H9 (cell line): ENCODE measurements around the gene SULF2. TPM values are rescaled to one million over a fixed set of nuclear protein-coding genes. Genes with fewer than 3 reads are reported as not detected.

Source experiments
- DNase-seq: peaks from one replicate; pipeline ENCODE4 v3.0.0-alpha.2; 2017
- H2AFZ ChIP-seq: one replicate; pipeline ENCODE4 v1.6.1; 2013; ENCODE audit warnings: mild to moderate bottlenecking, low read length, control low read depth, moderate library complexity
- H2AK5ac ChIP-seq: 2 replicates; pipeline ENCODE4 v1.6.1; 2013; ENCODE audit warnings: low read length, control low read depth, mixed read lengths; ENCODE audit not compliant: insufficient read length
- H2BK120ac ChIP-seq: one replicate; pipeline ENCODE4 v1.6.1; 2013; ENCODE audit warnings: low read depth, mild to moderate bottlenecking, low read length, control low read depth, inconsistent platforms; ENCODE audit not compliant: poor library complexity, severe bottlenecking
- H2BK12ac ChIP-seq: 2 replicates; pipeline ENCODE4 v1.6.1; 2013; ENCODE audit warnings: low read length, control low read depth, mixed read lengths, low read depth; ENCODE audit not compliant: insufficient read length
- H2BK15ac ChIP-seq: 2 replicates; pipeline ENCODE4 v1.6.1; 2013; ENCODE audit warnings: low read depth, low read length, control low read depth
- H2BK20ac ChIP-seq: one replicate; pipeline ENCODE4 v1.6.1; 2013; ENCODE audit warnings: low read depth, mild to moderate bottlenecking, low read length, control low read depth, inconsistent platforms; ENCODE audit not compliant: poor library complexity, severe bottlenecking
- H2BK5ac ChIP-seq: 2 replicates; pipeline ENCODE4 v1.6.1; 2013; ENCODE audit warnings: low read length, control low read depth, mixed read lengths; ENCODE audit not compliant: insufficient read length
- H3K14ac ChIP-seq: 2 replicates; pipeline ENCODE4 v1.6.1; 2013; ENCODE audit warnings: low read length, control low read depth; ENCODE audit not compliant: insufficient read depth
- H3K18ac ChIP-seq: 2 replicates; pipeline ENCODE4 v1.6.1; 2013; ENCODE audit warnings: low read depth, mild to moderate bottlenecking, mixed read lengths, low read length, control low read depth; ENCODE audit not compliant: insufficient read length
- H3K23ac ChIP-seq: 2 replicates; pipeline ENCODE4 v1.6.1; 2013; ENCODE audit warnings: low read length, control low read depth, mixed read lengths, low read depth; ENCODE audit not compliant: insufficient read length
- H3K23me2 ChIP-seq: 2 replicates; pipeline ENCODE4 v1.6.1; 2013; ENCODE audit warnings: low read depth, mild to moderate bottlenecking, mixed read lengths, low read length, control low read depth; ENCODE audit not compliant: insufficient read length, poor library complexity, severe bottlenecking
- H3K27ac ChIP-seq: 2 replicates; pipeline ENCODE4 v1.5.1; 2013; ENCODE audit warnings: low read length, control low read depth, mixed read lengths, low read depth; ENCODE audit not compliant: insufficient read length
- H3K27me3 ChIP-seq: 2 replicates; pipeline ENCODE4 v1.6.1; 2013; ENCODE audit warnings: low read length, control low read depth, inconsistent platforms; ENCODE audit not compliant: insufficient read depth
- H3K4ac ChIP-seq: 2 replicates; pipeline ENCODE4 v1.6.1; 2013; ENCODE audit warnings: low read depth, mild to moderate bottlenecking, control low read depth, inconsistent platforms, low read length, moderate library complexity
- H3K4me1 ChIP-seq: 2 replicates; pipeline ENCODE4 v1.6.1; 2013; ENCODE audit warnings: low read length, control low read depth, inconsistent platforms; ENCODE audit not compliant: insufficient read depth
- H3K4me2 ChIP-seq: 2 replicates; pipeline ENCODE4 v1.6.1; 2013; ENCODE audit warnings: low read length, control low read depth, mixed read lengths; ENCODE audit not compliant: insufficient read length, insufficient read depth
- H3K56ac ChIP-seq: 2 replicates; pipeline ENCODE4 v1.6.1; 2013; ENCODE audit warnings: low read depth, mild to moderate bottlenecking, mixed read lengths, low read length, control low read depth; ENCODE audit not compliant: insufficient read length
- H3K79me1 ChIP-seq: 2 replicates; pipeline ENCODE4 v1.6.1; 2013; ENCODE audit warnings: low read depth, mild to moderate bottlenecking, moderate library complexity, low read length, control low read depth, inconsistent platforms; ENCODE audit not compliant: insufficient read depth, poor library complexity, severe bottlenecking
- H3K79me2 ChIP-seq: 2 replicates; pipeline ENCODE4 v1.6.1; 2013; ENCODE audit warnings: low read length, control low read depth, inconsistent platforms; ENCODE audit not compliant: insufficient read depth
- H3K9ac ChIP-seq: 2 replicates; pipeline ENCODE4 v1.6.1; 2013; ENCODE audit warnings: low read length, control low read depth, mixed read lengths; ENCODE audit not compliant: insufficient read length; ENCODE audit errors: extremely low read depth
- H3K9me3 ChIP-seq: one replicate; pipeline ENCODE4 v1.6.1; 2013; ENCODE audit warnings: low read depth, low read length, inconsistent platforms; ENCODE audit not compliant: control insufficient read depth
- H3T11ph ChIP-seq: one replicate; pipeline ENCODE4 v1.6.1; 2013; ENCODE audit warnings: mild to moderate bottlenecking, low read length, control low read depth, inconsistent platforms
- H4K20me1 ChIP-seq: one replicate; pipeline ENCODE4 v1.6.1; 2013; ENCODE audit not compliant: control insufficient read depth, insufficient read length, insufficient read depth
- H4K5ac ChIP-seq: 2 replicates; pipeline ENCODE4 v1.6.1; 2013; ENCODE audit warnings: low read depth, mild to moderate bottlenecking, mixed read lengths, low read length, control low read depth; ENCODE audit not compliant: insufficient read length
- H4K8ac ChIP-seq: replicated peaks from 2 replicates; pipeline ENCODE4 v1.6.1; 2013; ENCODE audit warnings: low read length, control low read depth, mixed read lengths, low read depth; ENCODE audit not compliant: insufficient read length
- H4K91ac ChIP-seq: 2 replicates; pipeline ENCODE4 v1.6.1; 2013; ENCODE audit warnings: low read depth, mild to moderate bottlenecking, moderate library complexity, mixed read lengths, low read length, control low read depth; ENCODE audit not compliant: insufficient read length
- H3K27ac Mint-ChIP-seq, 3 experiments: 2 replicates in 2 of 3; 3 replicates in 1 of 3; pipeline ENCODE4 v1.8.0; 2020 to 2021; ENCODE audit warnings: mixed read lengths in 3 of 3, mild to moderate bottlenecking in 1 of 3, moderate library complexity in 1 of 3
- H3K27me3 Mint-ChIP-seq: 2 replicates; pipeline ENCODE4 v1.8.0; 2021; ENCODE audit warnings: low read depth, mild to moderate bottlenecking, moderate library complexity, mixed read lengths
- H3K36me3 Mint-ChIP-seq, 3 experiments: 2 replicates in 2 of 3; 3 replicates in 1 of 3; pipeline ENCODE4 v1.8.0; 2020 to 2021; ENCODE audit warnings: low read depth in 3 of 3, mixed read lengths in 3 of 3; ENCODE audit not compliant: insufficient read depth in 1 of 3
- H3K4me1 Mint-ChIP-seq, 2 experiments: 2 replicates each; pipeline ENCODE4 v1.8.0; 2020; ENCODE audit warnings: mixed read lengths in 2 of 2
- H3K4me3 Mint-ChIP-seq, 2 experiments: 2 replicates in 1 of 2; 3 replicates in 1 of 2; pipeline ENCODE4 v1.8.0; 2020 to 2021; ENCODE audit warnings: mild to moderate bottlenecking in 2 of 2, mixed read lengths in 2 of 2, moderate library complexity in 1 of 2
- H3K9me3 Mint-ChIP-seq, 2 experiments: 2 replicates in 1 of 2; 3 replicates in 1 of 2; pipeline ENCODE4 v1.8.0; 2020; ENCODE audit warnings: mild to moderate bottlenecking in 2 of 2, mixed read lengths in 2 of 2, moderate library complexity in 1 of 2
- whole genome bisulfite sequencing: extraction: QIAGEN DNeasy Blood & Tissue Kit; methylation state at CpG from one replicate; pipeline ENCODE4 v1.1.7; 2013; ENCODE audit warnings: missing lambda C conversion rate, low lambda C conversion rate, mixed read lengths; ENCODE audit not compliant: insufficient read length; ENCODE audit errors: extremely low coverage; 5-methylcytosine and 5-hydroxymethylcytosine counted together
- total RNA-seq: library from RNA; stranded (reverse); gene quantifications from 2 replicates; pipeline ENCODE4 v1.2.1, GENCODE V29; 2021
- TF ChIP-seq, protein P1 (sequence below): fragments of 200-600 bp; sonication (generic); conservative IDR thresholded peaks from 3 replicates; pipeline ENCODE4 v1.8.0; 2021; ENCODE audit warnings: antibody characterized with exemption, mild to moderate bottlenecking

The SULF2 gene
- total RNA-seq, 1 experiment from 2014 or later: 31.2 TPM

- Histone ChIP-seq H3T11ph (no peak overlapping the region), H2BK15ac (no peak overlapping the region), H2BK120ac (no peak overlapping the region), H2BK12ac (no peak overlapping the region), H4K8ac (no peak overlapping the region), H3K79me1 (no peaks in the 10 kb centered on the region), H2BK20ac (no peak overlapping the region), H3K4me2 (no peak overlapping the region), H4K5ac (no peak overlapping the region), H3K79me2 (no peaks in the 10 kb centered on the region), H3K4me1 (no peaks in the 10 kb centered on the region), H3K9ac (no peak overlapping the region), H3K4ac (no peak overlapping the region), H3K56ac (no peak overlapping the region), H3K14ac (no peak overlapping the region), H3K9me3 (no peaks in the 10 kb centered on the region), H2AFZ (no peak overlapping the region), H3K27ac (no peak overlapping the region), H3K23ac (no peak overlapping the region), H3K23me2 (no peaks in the 10 kb centered on the region), H2AK5ac (no peak overlapping the region), H3K27me3 (no peaks in the 10 kb centered on the region), H3K18ac (no peak overlapping the region), H4K20me1 (no peaks in the 10 kb centered on the region), H4K91ac (no peak overlapping the region), H2BK5ac (no peak overlapping the region)
- Mint-ChIP-seq H3K4me3 (no peak overlapping the region), H3K36me3 (peaks cover 0 to 4% (median 4%) of the 10 kb centered on the region in 3 experiments; a peak in 3 of 7 replicates), H3K27ac (no peak overlapping the region), H3K4me1 (peaks cover 4 to 17% of the 10 kb centered on the region in 2 experiments), H3K9me3 (no peaks in the 10 kb centered on the region), H3K27me3 (no peaks in the 10 kb centered on the region; the same call in 1 of the 2 replicates)
- no CpG with 5 or more reads among the region's 17 CpGs for WGBS
- no peak for DNase-seq
- TF ChIP-seq, protein P1, sequence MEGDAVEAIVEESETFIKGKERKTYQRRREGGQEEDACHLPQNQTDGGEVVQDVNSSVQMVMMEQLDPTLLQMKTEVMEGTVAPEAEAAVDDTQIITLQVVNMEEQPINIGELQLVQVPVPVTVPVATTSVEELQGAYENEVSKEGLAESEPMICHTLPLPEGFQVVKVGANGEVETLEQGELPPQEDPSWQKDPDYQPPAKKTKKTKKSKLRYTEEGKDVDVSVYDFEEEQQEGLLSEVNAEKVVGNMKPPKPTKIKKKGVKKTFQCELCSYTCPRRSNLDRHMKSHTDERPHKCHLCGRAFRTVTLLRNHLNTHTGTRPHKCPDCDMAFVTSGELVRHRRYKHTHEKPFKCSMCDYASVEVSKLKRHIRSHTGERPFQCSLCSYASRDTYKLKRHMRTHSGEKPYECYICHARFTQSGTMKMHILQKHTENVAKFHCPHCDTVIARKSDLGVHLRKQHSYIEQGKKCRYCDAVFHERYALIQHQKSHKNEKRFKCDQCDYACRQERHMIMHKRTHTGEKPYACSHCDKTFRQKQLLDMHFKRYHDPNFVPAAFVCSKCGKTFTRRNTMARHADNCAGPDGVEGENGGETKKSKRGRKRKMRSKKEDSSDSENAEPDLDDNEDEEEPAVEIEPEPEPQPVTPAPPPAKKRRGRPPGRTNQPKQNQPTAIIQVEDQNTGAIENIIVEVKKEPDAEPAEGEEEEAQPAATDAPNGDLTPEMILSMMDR: no peak
Measured at GRCh38 chr20:47678536-47678935, 106.7 kb downstream of the SULF2 start.
